OCI-LY3 (cell line): Measurements from ENCODE around the gene SENP6.

Source experiments
- EZH2phosphoT487 ChIP-seq: fragments of 200-600 bp; shearing (Covaris generic); IDR thresholded peaks from 2 replicates; pipeline ENCODE4 v1.6.1; 2018; ENCODE audit warnings: antibody characterized with exemption, mixed run types, low read depth
- TF ChIP-seq, protein P1 (sequence below): fragments of 200-600, 300-600 bp; sonication (generic); IDR thresholded peaks from 2 replicates; pipeline ENCODE4 v1.5.1; 2014; ENCODE audit warnings: antibody characterized with exemption, low read length, low read depth

DNA sequence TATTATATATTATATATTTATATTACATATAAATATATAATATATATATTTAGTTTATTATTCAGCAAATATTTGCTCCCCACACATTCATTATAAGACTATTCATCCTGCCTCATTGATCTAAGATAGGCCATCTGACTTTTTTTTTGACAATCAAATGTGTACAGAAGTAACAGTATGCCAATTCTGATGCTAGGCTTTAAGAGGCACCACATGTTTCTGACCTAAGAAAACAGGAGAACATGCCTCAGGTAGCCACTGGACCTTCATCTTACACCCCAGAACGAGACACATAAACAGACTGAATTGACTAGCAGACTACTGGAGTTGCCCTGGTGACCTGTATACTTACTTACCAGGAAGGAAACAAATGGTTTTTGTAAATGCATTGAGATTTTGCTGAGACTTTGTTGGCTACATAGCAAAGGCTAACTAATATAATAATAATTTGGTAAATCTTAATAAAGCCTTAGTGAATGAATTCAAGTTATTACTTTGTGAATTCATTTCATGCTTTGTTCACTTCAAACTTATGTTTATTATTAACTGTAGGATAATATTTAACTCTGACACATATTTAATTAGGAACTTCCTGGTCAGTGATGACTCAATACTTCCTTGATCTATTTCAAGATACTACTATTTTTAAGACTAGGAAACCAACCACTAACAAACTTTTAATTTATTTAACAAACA lies 134.0 kb downstream of the SENP6 start:
- TF ChIP-seq, protein P1, sequence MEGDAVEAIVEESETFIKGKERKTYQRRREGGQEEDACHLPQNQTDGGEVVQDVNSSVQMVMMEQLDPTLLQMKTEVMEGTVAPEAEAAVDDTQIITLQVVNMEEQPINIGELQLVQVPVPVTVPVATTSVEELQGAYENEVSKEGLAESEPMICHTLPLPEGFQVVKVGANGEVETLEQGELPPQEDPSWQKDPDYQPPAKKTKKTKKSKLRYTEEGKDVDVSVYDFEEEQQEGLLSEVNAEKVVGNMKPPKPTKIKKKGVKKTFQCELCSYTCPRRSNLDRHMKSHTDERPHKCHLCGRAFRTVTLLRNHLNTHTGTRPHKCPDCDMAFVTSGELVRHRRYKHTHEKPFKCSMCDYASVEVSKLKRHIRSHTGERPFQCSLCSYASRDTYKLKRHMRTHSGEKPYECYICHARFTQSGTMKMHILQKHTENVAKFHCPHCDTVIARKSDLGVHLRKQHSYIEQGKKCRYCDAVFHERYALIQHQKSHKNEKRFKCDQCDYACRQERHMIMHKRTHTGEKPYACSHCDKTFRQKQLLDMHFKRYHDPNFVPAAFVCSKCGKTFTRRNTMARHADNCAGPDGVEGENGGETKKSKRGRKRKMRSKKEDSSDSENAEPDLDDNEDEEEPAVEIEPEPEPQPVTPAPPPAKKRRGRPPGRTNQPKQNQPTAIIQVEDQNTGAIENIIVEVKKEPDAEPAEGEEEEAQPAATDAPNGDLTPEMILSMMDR: no peak
- no peak for TF ChIP-seq EZH2phosphoT487
